Hypothalamus (tissue), 51 donors: ENCODE measurements around the gene FAM177A1.
"Not testable (repeated sequence)": the region's sequence is repeated elsewhere in the genome, so short reads cannot be mapped to it uniquely, and the experiment has no call there.

ENCODE experiments used
- DNase-seq, 51 donors: peaks; one replicate each; lab custom pipeline; 2025; lab: John Stamatoyannopoulos, UW

Gene FAM177A1

GRCh38 chr14:35052637-35053036 lies 6.6 kb downstream of the FAM177A1 start:
- no peak for DNase-seq

GRCh38 chr14:35061113-35061791 lies 15.2 kb downstream of the FAM177A1 start:
- DNase-seq: not testable (repeated sequence)

GRCh38 chr14:35065731-35066130 lies 19.7 kb downstream of the FAM177A1 start:
- not testable (repeated sequence) for DNase-seq

- DNase-seq: no peak
Measured at GRCh38 chr14:35068238-35069012, 22.4 kb downstream of the FAM177A1 start.

- DNase-seq: no peak
Measured at GRCh38 chr14:35072226-35072625, 26.2 kb downstream of the FAM177A1 start.

GRCh38 chr14:35073486-35073885 lies 27.4 kb downstream of the FAM177A1 start:
- no peak for DNase-seq

GRCh38 chr14:35078082-35078481 lies 32.0 kb downstream of the FAM177A1 start:
- no peak for DNase-seq

- no peak for DNase-seq
Measured at GRCh38 chr14:35079742-35080141, 33.7 kb downstream of the FAM177A1 start.

GRCh38 chr14:35083530-35084150 lies 37.6 kb downstream of the FAM177A1 start:
- DNase-seq: no peak

GRCh38 chr14:35085441-35085840 lies 39.4 kb downstream of the FAM177A1 start:
- DNase-seq: no peak

GRCh38 chr14:35088514-35088913 lies 42.4 kb downstream of the FAM177A1 start:
- DNase-seq: no peak

GRCh38 chr14:35094645-35095044 lies 48.6 kb downstream of the FAM177A1 start:
- not testable (repeated sequence) for DNase-seq

GRCh38 chr14:35107866-35108265 lies 61.8 kb downstream of the FAM177A1 start:
- DNase-seq: no peak

- no peak for DNase-seq
Measured at GRCh38 chr14:35112641-35113040, 66.6 kb downstream of the FAM177A1 start.

GRCh38 chr14:35113308-35113950 lies 67.4 kb downstream of the FAM177A1 start:
- no peak for DNase-seq

GRCh38 chr14:35114036-35114435 lies 68.0 kb downstream of the FAM177A1 start:
- DNase-seq: no peak

- DNase-seq: no peak
Measured at GRCh38 chr14:35116242-35116641, 70.2 kb downstream of the FAM177A1 start.

GRCh38 chr14:35117112-35117511 lies 71.0 kb downstream of the FAM177A1 start:
- DNase-seq: no peak

- no peak for DNase-seq
Measured at GRCh38 chr14:35121026-35121886, 75.2 kb downstream of the FAM177A1 start.
